Activated CD8-positive, alpha-beta memory T cell treated with anti-CD3 and anti-CD28 coated beads, Interleukin-2, amount 50 U/mL, for 1 hour (primary cell): ENCODE results near the gene STAC3.
"Not testable (repeated sequence)": the region's sequence is repeated elsewhere in the genome, so short reads cannot be mapped to it uniquely, and the experiment has no call there.

Source experiments
- DNase-seq: peaks from one replicate; pipeline ENCODE4 v3.0.0-alpha.2; 2020; ENCODE audit errors: extremely low read depth

STAC3 gene

GRCh38 chr12:57250956-57251355 is at the start of gene STAC3:
Gene STAC3, minus strand, starts transcription at chr12:57251187. Its CDS starts 1,551 bp downstream, at chr12:57249636.
- DNase-seq, result no peak

DNA sequence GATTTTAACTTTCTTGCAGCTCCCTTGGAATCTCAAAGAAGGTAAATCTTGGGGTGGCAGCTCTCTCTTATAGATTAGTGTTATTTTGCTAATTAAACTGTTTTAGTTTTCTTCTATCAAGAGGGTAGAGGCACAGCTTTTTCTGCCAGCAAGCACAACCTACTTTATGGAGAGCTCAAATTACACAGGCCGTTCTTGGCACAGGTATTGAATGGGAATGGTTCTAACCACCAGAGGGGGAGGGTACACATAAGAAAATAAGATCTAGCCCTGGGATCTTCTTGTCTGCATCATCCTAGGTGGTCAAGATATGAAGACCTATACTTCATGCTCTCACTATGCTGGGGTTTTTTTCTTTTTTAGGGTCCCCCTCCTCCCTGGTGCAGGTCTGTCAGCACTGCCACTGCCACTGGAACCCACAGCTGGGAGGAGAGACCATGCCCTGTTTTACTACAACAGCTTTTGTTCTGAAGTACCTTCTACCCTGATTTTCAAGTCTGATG is 48.6 kb upstream of the STAC3 start:
- no peak for DNase-seq

- no peak for DNase-seq
Measured at GRCh38 chr12:57296291-57296690, 45.3 kb upstream of the STAC3 start.

- not testable (repeated sequence) for DNase-seq
Measured at GRCh38 chr12:57282073-57282472, 31.1 kb upstream of the STAC3 start.

DNA sequence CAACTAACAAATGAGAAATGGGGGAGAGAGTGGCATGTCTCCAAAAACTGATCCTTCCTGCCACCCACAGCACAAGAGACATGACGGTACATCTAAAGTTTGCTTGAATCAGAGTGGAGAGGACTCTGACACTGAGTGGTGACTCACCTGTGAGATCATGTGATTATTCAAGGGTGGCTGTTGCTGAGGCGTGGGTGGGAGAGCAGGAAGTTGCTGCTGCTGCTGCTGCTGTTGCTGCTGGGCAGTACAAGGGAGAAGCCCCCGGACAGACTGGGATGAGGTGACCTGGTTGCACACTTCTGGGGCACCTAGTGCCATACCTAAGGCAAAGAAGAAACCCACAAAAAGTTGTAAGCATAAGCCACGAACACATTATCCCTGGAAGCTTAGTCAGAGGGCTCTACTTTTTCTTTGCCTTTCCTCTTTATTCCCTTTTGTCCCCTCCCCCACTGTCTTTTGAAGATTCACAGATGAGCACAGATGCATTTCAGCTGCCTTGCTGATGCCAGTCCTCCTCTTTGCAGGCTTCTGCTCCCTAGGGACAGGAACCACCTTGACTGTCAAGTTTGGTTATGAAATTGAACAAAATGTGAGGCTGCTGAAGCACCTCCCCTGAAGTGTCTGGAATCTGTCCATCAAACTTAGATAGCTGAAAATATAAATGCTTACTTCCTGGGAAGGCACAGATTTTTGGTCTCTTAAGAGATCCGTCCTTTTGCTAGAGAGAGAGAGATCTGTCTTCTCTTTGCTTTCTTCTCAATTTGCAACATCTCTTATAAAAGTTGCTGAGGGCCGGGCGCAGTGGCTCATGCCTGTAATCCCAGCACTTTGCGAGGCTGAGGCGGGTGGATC is 29.4 kb upstream of the STAC3 start:
- peak; percentile 45 for DNase-seq

DNA sequence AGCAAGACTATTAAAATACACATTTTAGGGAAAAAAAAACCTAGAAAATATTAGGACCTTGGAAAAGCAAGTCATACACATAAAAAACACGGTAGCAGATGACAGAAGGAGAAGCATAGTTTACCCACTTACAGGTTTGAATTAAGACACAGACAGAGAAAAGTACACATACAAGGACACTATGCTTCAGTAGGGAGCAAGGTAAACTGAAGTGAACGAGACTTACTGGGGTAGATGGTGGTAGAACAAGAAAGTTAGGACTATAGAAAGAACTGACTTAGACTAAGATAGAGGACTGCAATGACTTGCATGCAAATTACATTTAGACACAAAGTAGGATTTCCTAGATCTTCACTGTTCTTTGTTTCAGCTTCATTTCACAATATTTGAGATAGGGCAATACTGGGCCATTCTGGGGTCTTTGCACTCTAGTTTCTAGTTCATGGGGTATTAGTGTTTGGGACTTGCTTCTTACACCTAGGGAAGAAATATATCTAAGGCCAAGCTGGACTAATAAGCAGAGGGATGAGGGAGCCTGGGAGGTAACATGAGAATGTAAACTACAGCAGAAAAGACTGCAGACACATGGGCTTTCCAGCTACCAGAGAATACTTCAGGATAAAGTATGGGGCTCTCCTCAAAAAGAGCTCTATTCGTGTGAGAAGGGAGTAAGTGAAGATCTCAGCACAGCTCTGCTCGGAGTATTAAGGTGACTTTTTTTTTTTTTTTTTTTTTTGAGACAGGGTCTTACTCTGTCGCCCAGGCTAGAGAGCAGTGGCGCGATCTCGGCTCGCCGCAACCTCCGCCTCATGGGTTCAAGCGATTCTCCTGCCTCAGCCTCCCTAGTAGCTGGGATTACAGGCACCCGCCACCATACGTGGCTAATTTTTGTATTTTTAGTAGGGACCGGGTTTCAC is 27.7 kb upstream of the STAC3 start:
- no peak for DNase-seq

DNA sequence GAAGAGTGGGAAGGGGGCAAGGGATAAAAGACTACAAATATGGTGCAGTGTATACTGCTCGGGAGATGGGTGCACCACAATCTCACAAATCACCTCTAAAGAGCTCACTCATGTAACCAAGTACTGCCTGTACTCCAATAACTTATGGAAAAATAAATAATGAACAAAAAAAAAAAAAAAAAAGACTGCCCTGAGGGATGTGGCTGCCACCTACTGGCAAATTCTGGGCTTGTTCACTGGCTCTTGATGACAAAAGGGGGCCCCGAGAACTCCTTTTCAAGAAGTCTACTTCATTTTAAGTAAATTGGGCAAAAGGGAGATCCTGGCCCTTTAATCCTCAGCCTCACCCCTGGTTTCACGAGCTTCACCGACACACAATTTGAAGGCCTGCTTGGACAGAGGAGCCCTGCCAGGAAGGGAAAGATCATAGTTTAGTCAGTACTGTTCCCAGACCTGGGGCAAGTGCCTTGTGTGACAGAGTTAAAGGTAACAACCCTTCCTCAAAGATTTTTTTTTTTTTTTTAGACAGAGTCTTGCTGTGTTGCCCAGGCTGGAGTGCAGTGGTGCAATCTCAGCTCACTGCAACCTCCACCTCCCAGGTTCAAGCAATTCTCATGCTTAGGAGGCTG is 26.1 kb upstream of the STAC3 start:
- DNase-seq, result no peak

DNA sequence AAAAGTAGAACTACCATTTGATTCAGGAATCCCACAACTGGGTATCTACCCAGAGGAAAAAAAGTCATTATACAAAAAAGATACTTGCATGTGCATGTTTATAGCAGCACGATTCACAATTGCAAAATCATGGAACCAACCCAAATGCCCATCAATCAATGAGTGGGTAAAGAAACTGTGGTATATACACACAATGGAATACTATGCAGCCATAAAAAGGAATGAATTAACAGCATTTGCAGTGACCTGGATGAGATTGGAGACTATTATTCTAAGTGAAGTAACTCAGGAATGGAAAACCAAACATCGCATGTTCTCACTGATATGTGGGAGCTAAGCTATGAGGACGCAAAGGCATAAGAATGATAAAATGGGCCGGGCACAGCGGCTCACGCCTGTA is 25.2 kb upstream of the STAC3 start:
- DNase-seq, result not testable (repeated sequence)

DNA sequence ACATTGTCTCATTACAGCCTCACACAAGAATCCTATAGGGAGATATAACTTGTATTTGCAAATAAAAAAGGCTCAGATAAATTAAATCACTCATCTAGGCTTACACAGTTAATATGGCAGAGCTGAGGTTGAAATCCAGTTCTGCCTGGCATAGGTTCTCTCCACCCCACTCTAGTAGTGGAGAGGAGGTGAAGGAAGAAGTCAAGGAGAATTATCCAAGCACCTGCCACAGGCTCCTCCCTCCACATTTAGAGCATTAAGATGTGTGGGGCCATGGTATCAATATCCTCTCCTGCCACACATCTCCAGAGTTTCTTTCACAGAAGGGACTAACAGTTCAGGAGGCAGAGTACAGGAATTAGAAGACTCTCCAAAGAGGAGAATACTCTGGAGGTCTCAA is 22.5 kb upstream of the STAC3 start:
- no peak for DNase-seq

GRCh38 chr12:57272337-57273151 is 21.6 kb upstream of the STAC3 start:
- no peak for DNase-seq

DNA sequence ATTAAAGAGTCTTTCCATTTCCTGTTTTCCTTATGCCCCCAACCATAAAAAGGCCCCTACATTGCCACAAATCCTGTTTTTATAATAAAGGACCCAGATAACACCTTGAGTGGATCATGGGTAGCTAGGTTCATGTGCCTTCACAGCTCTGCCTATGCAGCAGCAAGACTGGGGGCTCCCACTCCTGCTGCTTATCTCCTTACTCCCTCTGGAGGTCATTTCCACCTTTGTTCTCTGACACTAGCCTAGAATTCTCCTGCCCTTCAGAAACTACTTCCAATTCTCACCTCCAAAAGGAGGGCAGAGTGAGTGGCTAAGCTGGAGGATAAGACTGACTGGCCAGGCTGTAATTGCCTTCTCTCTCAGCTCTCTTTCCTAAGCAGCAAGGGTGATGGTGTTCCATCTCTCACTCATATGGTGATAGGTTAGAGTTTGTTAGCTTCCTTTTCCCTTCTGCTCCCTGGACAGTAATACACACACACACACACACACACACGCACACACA is 20.0 kb upstream of the STAC3 start:
- no peak for DNase-seq

DNA sequence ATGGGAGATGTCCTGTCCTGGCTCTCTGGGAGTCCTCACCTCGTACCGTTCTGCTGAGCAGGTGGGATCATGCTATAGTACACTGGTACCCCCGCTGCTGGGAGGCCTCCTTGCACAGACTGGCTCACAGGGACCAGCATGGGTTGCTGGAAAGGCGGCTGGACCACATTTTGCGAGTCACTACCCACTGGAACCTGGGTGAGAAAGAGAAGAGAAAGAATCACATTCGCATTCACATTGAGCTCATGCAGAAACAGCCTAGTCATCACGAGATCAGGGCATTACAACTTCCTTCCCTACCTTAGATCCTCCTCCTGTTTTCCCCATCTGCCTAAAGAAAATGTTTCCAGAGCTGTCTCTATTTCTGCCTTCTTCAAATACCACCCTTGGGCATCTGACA is 17.3 kb upstream of the STAC3 start:
- no peak for DNase-seq

- DNase-seq, result no peak
Measured at GRCh38 chr12:57266681-57267080, 15.7 kb upstream of the STAC3 start.

GRCh38 chr12:57263096-57263495 is 12.1 kb upstream of the STAC3 start:
- no peak for DNase-seq

DNA sequence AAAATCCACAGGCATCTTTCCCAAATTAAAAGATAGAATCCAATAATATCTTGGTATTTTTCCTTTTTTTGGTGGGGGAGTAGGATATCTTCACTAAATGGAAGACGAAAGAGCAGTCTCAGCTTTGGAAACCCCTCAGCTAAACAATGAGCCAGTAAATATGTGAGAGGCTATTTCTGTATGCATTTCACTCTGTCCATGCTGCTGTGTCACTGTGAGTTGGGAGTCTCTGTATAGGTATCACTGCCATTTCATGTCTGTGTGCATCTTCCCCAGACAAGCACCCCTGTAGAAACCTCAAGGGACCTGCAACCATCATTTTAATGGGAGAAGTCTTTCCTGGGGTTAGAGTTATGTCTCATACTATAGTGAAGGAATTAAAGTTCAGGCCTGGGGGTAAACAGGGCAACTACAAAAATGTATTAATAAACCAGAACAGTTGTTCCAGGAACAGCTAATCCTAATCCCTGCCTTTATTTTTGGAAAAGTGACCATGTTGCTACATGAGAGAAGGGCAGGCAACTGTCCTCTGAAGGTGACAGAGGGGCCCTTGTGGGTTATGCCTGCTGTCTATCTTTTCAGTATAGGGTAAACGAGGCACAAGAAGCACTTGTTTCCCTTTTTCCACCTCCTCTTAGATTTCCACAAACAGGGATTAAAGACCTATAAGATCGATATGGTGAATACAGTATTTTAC is 11.3 kb upstream of the STAC3 start:
- no peak for DNase-seq

GRCh38 chr12:57261428-57261865 is 10.5 kb upstream of the STAC3 start:
- DNase-seq, result no peak

DNA sequence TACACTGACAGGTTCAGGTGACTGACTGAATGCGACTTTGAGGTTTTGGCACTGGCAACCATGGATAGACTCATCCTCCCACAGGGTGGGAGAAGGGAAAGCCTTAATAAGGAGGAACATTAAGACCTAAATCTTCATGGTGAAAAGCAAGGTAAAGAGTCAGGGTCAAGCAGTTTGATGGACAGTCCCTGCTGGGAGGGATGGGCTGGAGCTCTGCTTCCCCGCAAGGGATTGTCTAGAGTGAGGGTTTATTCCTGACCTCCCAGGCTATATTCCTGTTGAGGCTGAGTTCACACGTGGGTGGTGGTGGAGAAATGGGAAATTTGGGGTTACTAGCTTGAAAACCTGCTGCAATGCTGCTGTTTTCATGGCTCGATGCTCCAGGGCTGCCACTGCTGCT is 9.4 kb upstream of the STAC3 start:
- no peak for DNase-seq

DNA sequence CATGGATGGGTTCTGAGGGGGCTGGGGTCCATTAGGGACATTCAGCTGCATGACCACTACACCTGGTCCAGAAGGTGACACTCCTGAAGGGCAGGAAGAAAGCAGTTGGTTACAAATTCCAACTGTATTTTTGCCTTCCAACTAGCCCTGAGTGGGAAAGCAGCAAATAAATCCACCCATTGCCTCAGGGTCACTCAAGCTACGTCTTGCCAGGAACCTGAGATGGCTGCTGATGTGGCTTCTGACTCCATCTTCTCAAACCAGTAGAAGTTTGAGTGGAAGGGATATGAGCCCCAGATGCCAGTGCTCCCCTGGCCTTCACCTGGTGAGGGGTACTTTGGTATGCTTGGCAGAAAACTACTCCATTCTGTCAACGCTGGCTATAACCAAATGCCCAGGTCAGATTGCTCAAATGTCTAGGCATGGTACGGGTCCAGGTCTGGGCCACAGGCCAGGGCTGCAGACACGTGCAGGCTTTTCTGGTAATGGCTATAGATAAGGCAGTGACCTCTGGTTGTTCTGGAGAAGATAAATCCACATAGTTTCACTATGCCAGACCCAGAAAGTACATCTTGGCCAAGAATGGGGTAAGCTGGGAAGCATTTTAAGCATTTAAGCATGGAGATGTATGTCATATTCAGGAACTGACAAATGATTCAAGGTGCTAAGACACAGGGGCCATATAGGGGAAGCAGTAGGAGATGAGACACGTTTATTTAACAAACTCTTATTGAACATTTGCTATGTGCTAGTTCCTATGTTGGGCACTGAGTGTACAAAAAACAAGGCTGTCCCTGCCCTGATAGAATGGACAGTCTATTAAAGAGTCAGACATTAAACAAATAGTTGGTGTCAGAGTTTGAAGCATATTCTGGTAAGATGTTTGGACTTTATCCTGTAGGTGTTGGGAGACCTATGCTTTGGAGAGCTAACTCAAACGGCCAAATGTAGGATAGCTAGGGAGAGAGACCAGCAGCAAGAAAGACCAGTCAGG is 8.3 kb upstream of the STAC3 start:
- no peak for DNase-seq

- DNase-seq, result no peak
Measured at GRCh38 chr12:57255916-57256315, 4.9 kb upstream of the STAC3 start.
